CD1c-positive myeloid dendritic cell (primary cell): ENCODE measurements around the gene TMEM168.
"Not testable (repeated sequence)": the region's sequence is repeated elsewhere in the genome, so short reads cannot be mapped to it uniquely, and the experiment has no call there.

ENCODE experiments used
- DNase-seq: peaks from one replicate; pipeline ENCODE4 v3.0.0-alpha.2; 2016; ENCODE audit errors: extremely low spot score

TMEM168 gene

GRCh38 chr7:112781110-112781509, 9.1 kb downstream of the TMEM168 start:
- no peak for DNase-seq

GRCh38 chr7:112779667-112780066, 10.5 kb downstream of the TMEM168 start:
- DNase-seq = no peak

GRCh38 chr7:112777406-112777805, 12.8 kb downstream of the TMEM168 start:
- DNase-seq = no peak

- DNase-seq = no peak
Measured at GRCh38 chr7:112771166-112771565, 19.0 kb downstream of the TMEM168 start.

GRCh38 chr7:112770051-112770450, 20.1 kb downstream of the TMEM168 start:
- DNase-seq = no peak

- DNase-seq = no peak
Measured at GRCh38 chr7:112765105-112765504, 25.1 kb downstream of the TMEM168 start.

- no peak for DNase-seq
Measured at GRCh38 chr7:112763996-112764395, 26.2 kb downstream of the TMEM168 start.

GRCh38 chr7:112763298-112763697, 26.9 kb downstream of the TMEM168 start:
- DNase-seq = no peak

- DNase-seq = no peak
Measured at GRCh38 chr7:112759905-112760304, 30.3 kb downstream of the TMEM168 start.

GRCh38 chr7:112757337-112757736, 32.9 kb downstream of the TMEM168 start:
- no peak for DNase-seq

- DNase-seq = no peak
Measured at GRCh38 chr7:112753298-112753697, 36.9 kb downstream of the TMEM168 start.

- DNase-seq = no peak
Measured at GRCh38 chr7:112752576-112752975, 37.6 kb downstream of the TMEM168 start.

GRCh38 chr7:112749775-112750174, 40.4 kb downstream of the TMEM168 start:
- no peak for DNase-seq

GRCh38 chr7:112748381-112748780, 41.8 kb downstream of the TMEM168 start:
- no peak for DNase-seq

- DNase-seq = no peak
Measured at GRCh38 chr7:112745635-112746034, 44.6 kb downstream of the TMEM168 start.

- no peak for DNase-seq
Measured at GRCh38 chr7:112744818-112745217, 45.4 kb downstream of the TMEM168 start.

GRCh38 chr7:112743811-112744210, 46.4 kb downstream of the TMEM168 start:
- DNase-seq = no peak

GRCh38 chr7:112740667-112741066, 49.5 kb downstream of the TMEM168 start:
- no peak for DNase-seq

- no peak for DNase-seq
Measured at GRCh38 chr7:112739436-112740180, 50.6 kb downstream of the TMEM168 start.

- DNase-seq = no peak
Measured at GRCh38 chr7:112735261-112735660, 54.9 kb downstream of the TMEM168 start.

- not testable (repeated sequence) for DNase-seq
Measured at GRCh38 chr7:112731324-112731723, 58.9 kb downstream of the TMEM168 start.

- no peak for DNase-seq
Measured at GRCh38 chr7:112726076-112726475, 64.1 kb downstream of the TMEM168 start.

- DNase-seq = no peak
Measured at GRCh38 chr7:112723416-112723815, 66.8 kb downstream of the TMEM168 start.

- DNase-seq = no peak
Measured at GRCh38 chr7:112721366-112721765, 68.8 kb downstream of the TMEM168 start.
